A673 (cell line): Measurements from ENCODE around the gene GIPC2. TPM values are rescaled to one million over a fixed set of nuclear protein-coding genes. Genes with fewer than 3 reads are reported as not detected.
A peak's percentile ranks its signal among the peaks of the same experiment; 100 is the strongest.

ENCODE experiments used
- BruUV-seq: library from RNA; stranded (reverse); fragments of 400-500 nt; replicated peaks from 2 replicates; lab custom pipeline; 2021; lab: Mats Ljungman, UMichigan
- CTCF ChIA-PET: fragments of 300-600 bp; sonication (Branson Sonifier 250); formaldehyde crosslinking; loops from one replicate; lab custom pipeline; 2022; ENCODE audit warnings: antibody characterized with exemption; lab: Charles Lee
- POLR2A ChIA-PET: fragments of 300-600 bp; sonication (Branson Sonifier 250); formaldehyde crosslinking; loops from one replicate; lab custom pipeline; 2022; ENCODE audit warnings: antibody characterized with exemption; ENCODE audit not compliant: low non-redundant PET; lab: Charles Lee
- DNase-seq: peaks from one replicate; pipeline ENCODE4 v3.0.0-alpha.2; 2015; ENCODE audit warnings: low spot score
- H3K27ac ChIP-seq: fragments of 200-600 bp; sonication (generic); 2 replicates; pipeline ENCODE4 v1.5.1; 2016; ENCODE audit warnings: mixed run types, low read depth, mild to moderate bottlenecking, mixed read lengths, antibody characterized with exemption, low read length; ENCODE audit not compliant: poor library complexity, severe bottlenecking
- H3K27me3 ChIP-seq: fragments of 200-600 bp; sonication (generic); replicated peaks from 2 replicates; pipeline ENCODE4 v1.6.1; 2017; ENCODE audit warnings: mixed run types, low read depth, mild to moderate bottlenecking, mixed read lengths, antibody characterized with exemption, low read length; ENCODE audit not compliant: insufficient read depth, poor library complexity
- H3K36me3 ChIP-seq: fragments of 200-600 bp; sonication (generic); 2 replicates; pipeline ENCODE4 v1.6.1; 2016; ENCODE audit warnings: mixed run types, mild to moderate bottlenecking, mixed read lengths, antibody characterized with exemption, low read length; ENCODE audit not compliant: insufficient read depth, poor library complexity, severe bottlenecking
- H3K4me1 ChIP-seq: fragments of 200-600 bp; sonication (generic); 2 replicates; pipeline ENCODE4 v1.6.1; 2017; ENCODE audit warnings: mixed run types, mild to moderate bottlenecking, mixed read lengths, antibody characterized with exemption, low read length; ENCODE audit not compliant: insufficient read depth, poor library complexity, severe bottlenecking
- H3K4me3 ChIP-seq: fragments of 200-600 bp; sonication (generic); 2 replicates; pipeline ENCODE4 v1.5.1; 2016; ENCODE audit warnings: low read depth, mixed run types, mild to moderate bottlenecking, mixed read lengths, low read length; ENCODE audit not compliant: poor library complexity, severe bottlenecking
- H3K9me3 ChIP-seq: fragments of 200-600 bp; sonication (generic); 2 replicates; pipeline ENCODE4 v1.6.1; 2016; ENCODE audit warnings: mixed run types, low read depth, mild to moderate bottlenecking, mixed read lengths, antibody characterized with exemption, low read length; ENCODE audit not compliant: poor library complexity, severe bottlenecking
- CTCF ChIP-seq: fragments of 300-800, 200-600 bp; sonication (generic); conservative IDR thresholded peaks from 2 replicates; pipeline ENCODE4 v1.5.1; 2017; ENCODE audit warnings: low read depth, mild to moderate bottlenecking, antibody characterized with exemption, low read length, moderate library complexity, mixed read lengths
- EZH2 ChIP-seq: fragments of 200-600 bp; sonication (generic); IDR thresholded peaks from 2 replicates; pipeline ENCODE4 v1.6.1; 2017; ENCODE audit warnings: borderline replicate concordance, low read depth, mild to moderate bottlenecking, mixed read lengths, antibody characterized with exemption, low read length; ENCODE audit not compliant: poor library complexity, severe bottlenecking
- intact Hi-C: fragments of 100-400 bp; cut with micrococcal nuclease; formaldehyde crosslinking; loops from one replicate; pipeline ENCODE4 v1.10.0; 2022; ENCODE audit not compliant: unreplicated experiment
- total RNA-seq: library from RNA; stranded (reverse); gene quantifications from 2 replicates; pipeline ENCODE4 v1.2.3, GENCODE V29; 2021

Gene GIPC2
- total RNA-seq, 1 experiment from 2014 or later = not detected

DNA sequence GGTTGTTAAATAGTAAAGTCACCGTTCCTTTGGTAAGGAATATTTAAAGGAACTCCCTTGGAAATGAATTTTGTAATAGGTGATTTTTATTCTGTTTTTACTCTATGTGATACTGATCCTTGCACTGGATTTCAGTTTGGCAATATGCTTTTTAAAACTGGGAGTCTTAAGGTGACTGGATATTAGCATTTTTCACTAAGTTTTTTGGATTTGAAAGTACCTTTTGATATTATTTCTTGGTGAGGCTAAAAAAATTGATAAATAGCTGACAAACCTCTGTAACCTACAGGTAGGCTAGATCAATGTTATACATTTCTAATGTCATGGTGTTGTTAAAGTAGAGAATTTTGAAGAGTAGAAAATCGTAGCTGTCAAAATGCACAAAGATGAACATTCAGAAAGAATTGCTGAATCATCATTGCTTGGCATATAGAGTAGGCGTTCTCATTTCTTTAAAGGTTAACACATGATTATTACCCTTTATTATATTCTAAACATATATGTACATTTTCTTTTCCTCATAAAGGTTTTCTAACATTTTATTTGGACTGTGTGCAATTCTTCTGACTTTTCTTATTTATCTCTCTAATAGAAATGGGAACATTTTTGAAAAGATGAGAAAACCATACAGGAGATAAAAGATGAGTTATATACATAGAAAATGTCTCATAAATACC is 42.6 kb upstream of the GIPC2 start:
- peak overlapping the region; percentile 99 for H3K27ac ChIP-seq
- H3K4me3 ChIP-seq = peak overlapping the region; percentile 60
- ChIA-PET POLR2A (interaction anchor here (1.7 kb wide), 1 partner anchor 24 kb away, joined by 16 read pairs; the partner anchor contains the start of gene FUBP1), CTCF (interaction anchor here (0.6 to 1.8 kb wide), 2 partner anchors 64 to 111 kb away, joined by 3 to 7 read pairs; no protein-coding TSS in a partner anchor)
- DNase-seq = peak; percentile 46
- H3K27me3 ChIP-seq = no peaks in the 10 kb centered on the region
- intact Hi-C loops = no loop called here
- TF ChIP-seq EZH2 (no peak), CTCF (no peak)
- BruUV-seq = no TSS peak
- no peaks in the 10 kb centered on the region for H3K9me3 ChIP-seq
- no peaks in the 10 kb centered on the region for H3K36me3 ChIP-seq
- H3K4me1 ChIP-seq = peaks cover 30% of the 10 kb centered on the region

- peak; percentile 94 for DNase-seq
- ChIA-PET CTCF (interaction anchor here (0.6 to 1.8 kb wide), 4 partner anchors 23 to 384 kb away, joined by 3 to 7 read pairs (median 6); partner anchors contain the start of gene FUBP1), POLR2A (interaction anchor here (0.6 to 1.7 kb wide), 6 partner anchors 14 to 281 kb away, joined by 3 to 16 read pairs (median 4); partner anchors contain the start of gene FUBP1)
- BruUV-seq = TSS peak; percentile 95
- intact Hi-C loops = loop anchor here (1.0 kb wide), 1 partner anchor 25 kb away; the partner anchor contains the start of gene FUBP1
- peaks cover 30% of the 10 kb centered on the region for H3K4me1 ChIP-seq
- H3K4me3 ChIP-seq = peak overlapping the region; percentile 60
- H3K36me3 ChIP-seq = no peaks in the 10 kb centered on the region
- H3K27ac ChIP-seq = peak overlapping the region; percentile 99
- TF ChIP-seq EZH2 (no peak), CTCF (no peak)
- no peaks in the 10 kb centered on the region for H3K9me3 ChIP-seq
- no peaks in the 10 kb centered on the region for H3K27me3 ChIP-seq
These were observed 41.7 kb upstream of the GIPC2 start for GRCh38 chr1:78003882-78004718.

DNA sequence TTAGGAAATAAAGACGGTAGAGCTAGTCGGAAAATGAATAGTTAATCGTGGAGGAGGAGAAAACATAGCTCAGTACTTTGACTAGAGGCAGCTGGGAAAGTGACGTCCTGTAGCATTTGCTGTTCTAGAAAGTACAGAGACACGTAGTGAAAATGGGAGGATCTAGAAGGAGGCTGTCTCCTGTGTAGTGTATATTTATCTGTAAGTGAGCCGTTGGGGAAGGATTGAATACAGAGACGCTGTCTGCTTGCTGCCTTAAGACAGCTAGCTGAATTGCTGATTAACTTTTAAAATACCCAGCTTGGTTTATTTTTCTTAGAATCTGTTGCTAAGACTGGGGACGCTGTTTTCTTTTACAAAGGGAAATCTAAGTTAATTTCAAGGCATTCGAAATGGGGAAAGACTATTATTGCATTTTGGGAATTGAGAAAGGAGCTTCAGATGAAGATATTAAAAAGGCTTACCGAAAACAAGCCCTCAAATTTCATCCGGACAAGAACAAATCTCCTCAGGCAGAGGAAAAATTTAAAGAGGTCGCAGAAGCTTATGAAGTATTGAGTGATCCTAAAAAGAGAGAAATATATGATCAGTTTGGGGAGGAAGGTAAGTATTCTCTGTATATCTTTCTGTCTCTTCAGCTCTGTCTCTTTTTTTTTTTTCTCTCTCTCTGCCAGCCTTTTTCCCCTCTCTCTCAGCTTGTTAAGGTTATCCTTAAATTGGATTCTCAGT is 40.9 kb upstream of the GIPC2 start, which contains the start of gene DNAJB4:
Gene DNAJB4, plus strand, starts transcription at position 221 of the 729 bp plus-strand sequence. Its CDS starts 172 bp downstream, at position 393.
- intact Hi-C loops = loop anchor here (1.0 kb wide), 1 partner anchor 26 kb away; the partner anchor contains the start of gene FUBP1
- POLR2A ChIA-PET = interaction anchor here (0.5 to 1.7 kb wide), 6 partner anchors 13 to 95 kb away, joined by 3 to 16 read pairs (median 4); partner anchors contain the start of gene FUBP1
- CTCF ChIA-PET = interaction anchor here (0.6 to 1.8 kb wide), 3 partner anchors 24 to 110 kb away, joined by 3 to 7 read pairs (median 5); partner anchors contain the start of gene FUBP1
- TSS peak; percentile 63 for BruUV-seq
- no peak for TF ChIP-seq CTCF
- TF ChIP-seq EZH2 = no peak
- Histone ChIP-seq H3K27ac (peak within 1 kb of the TSS; percentile 99), H3K36me3 (no peaks in the 10 kb centered on the region), H3K4me1 (peaks cover 32% of the 10 kb centered on the region), H3K4me3 (peak within 1 kb of the TSS; percentile 60), H3K27me3 (no peaks in the 10 kb centered on the region), H3K9me3 (no peaks in the 10 kb centered on the region)
- DNase-seq = peak; percentile 98
